HepG2 (cell line): ENCODE results near the gene COL8A2. TPM values are rescaled to one million over a fixed set of nuclear protein-coding genes. Genes with fewer than 3 reads are reported as not detected.

Experiments
- AGO2 ChIP-seq: fragments of 200-400 bp; formaldehyde crosslinking; optimal IDR thresholded peaks from 2 replicates; pipeline ENCODE3; 2017; ENCODE audit warnings: mild to moderate bottlenecking, low read depth, low read length, moderate library complexity
- ATAD3A ChIP-seq: sonication (generic); formaldehyde crosslinking; IDR thresholded peaks from 2 replicates; pipeline ENCODE4 v1.4.0; 2020; ENCODE audit warnings: missing genetic modification reagents
- ATF6 ChIP-seq: sonication (generic); formaldehyde crosslinking; conservative IDR thresholded peaks from 2 replicates; pipeline ENCODE4 v1.4.0; 2020; ENCODE audit warnings: missing genetic modification reagents
- CENPT ChIP-seq: sonication (generic); formaldehyde crosslinking; IDR thresholded peaks from 2 replicates; pipeline ENCODE4 v1.8.0; 2022; ENCODE audit warnings: low read depth, mild to moderate bottlenecking, moderate library complexity, missing genetic modification reagents
- ISL2 ChIP-seq: sonication (generic); formaldehyde crosslinking; IDR thresholded peaks from 2 replicates; pipeline ENCODE4 v1.5.0; 2020; ENCODE audit warnings: missing genetic modification reagents
- JUN ChIP-seq: sonication (generic); formaldehyde crosslinking; IDR thresholded peaks from 2 replicates; pipeline ENCODE4 v1.4.0; 2020; ENCODE audit warnings: mild to moderate bottlenecking, missing genetic modification reagents
- KDM5A ChIP-seq: fragments of 200-600 bp; sonication (generic); IDR thresholded peaks from 2 replicates; pipeline ENCODE4 v1.7.0; 2018; ENCODE audit warnings: antibody characterized with exemption, mild to moderate bottlenecking, low read length, borderline replicate concordance
- MAZ ChIP-seq, 2 experiments: sonication (generic) in 1 of 2; formaldehyde crosslinking in 1 of 2; IDR thresholded peaks; 2 replicates each; pipeline versions ENCODE4 v1.5.0 to v1.6.1; 2012 to 2020; ENCODE audit warnings: low read depth in 2 of 2, mild to moderate bottlenecking in 2 of 2, borderline replicate concordance in 1 of 2, improper control_type of control experiment in 1 of 2, low read length in 1 of 2, missing genetic modification reagents in 1 of 2, moderate library complexity in 1 of 2
- RXRA ChIP-seq: sonication (generic); formaldehyde crosslinking; IDR thresholded peaks from 2 replicates; pipeline ENCODE4 v1.5.1; 2020; ENCODE audit warnings: missing genetic modification reagents
- SALL1 ChIP-seq: sonication (generic); formaldehyde crosslinking; IDR thresholded peaks from 2 replicates; pipeline ENCODE4 v1.8.0; 2022; ENCODE audit warnings: mild to moderate bottlenecking, missing genetic modification reagents
- TBL1XR1 ChIP-seq: fragments of 150-350 bp; IDR thresholded peaks from 2 replicates; pipeline ENCODE4 v1.6.1; 2014; ENCODE audit warnings: borderline replicate concordance, low read length; ENCODE audit not compliant: partially characterized antibody
- TOPORS ChIP-seq: sonication (generic); formaldehyde crosslinking; IDR thresholded peaks from 2 replicates; pipeline ENCODE4 v1.8.0; 2023; ENCODE audit warnings: mild to moderate bottlenecking, missing genetic modification reagents
- ZBTB46 ChIP-seq: sonication (generic); formaldehyde crosslinking; IDR thresholded peaks from 2 replicates; pipeline ENCODE4 v1.4.0; 2020; ENCODE audit warnings: mild to moderate bottlenecking, missing genetic modification reagents, borderline replicate concordance
- ZC3H4 ChIP-seq: sonication (generic); formaldehyde crosslinking; IDR thresholded peaks from 2 replicates; pipeline ENCODE4 v1.4.0; 2020; ENCODE audit warnings: missing genetic modification reagents, borderline replicate concordance
- ZFYVE20 ChIP-seq: sonication (generic); formaldehyde crosslinking; IDR thresholded peaks from 2 replicates; pipeline ENCODE4 v1.8.0; 2023; ENCODE audit warnings: low read depth, mild to moderate bottlenecking, moderate library complexity, missing genetic modification reagents, borderline replicate concordance
- ZNF777 ChIP-seq: sonication (generic); formaldehyde crosslinking; IDR thresholded peaks from 2 replicates; pipeline ENCODE4 v1.4.0; 2020; ENCODE audit warnings: missing genetic modification reagents
- polyA plus RNA-seq, 8 experiments: library from polyadenylated mRNA; depleted of rRNA in 3 of 8; stranded (reverse) in 7 of 8; unstranded in 1 of 8; fragments of >200 nt; fragmentation: Illumina TruSeq in 4 of 8; extraction: Trizol in 4 of 8; gene quantifications; 2 replicates each; pipeline versions ENCODE4 v1.2.1 to v1.2.3, GENCODE V29; 2011 to 2016; ENCODE audit warnings: low read depth in 4 of 8, missing spikeins in 1 of 8, mixed read lengths in 1 of 8; ENCODE audit not compliant: insufficient read depth in 1 of 8
- total RNA-seq, 5 experiments: library from RNA; depleted of rRNA; stranded (reverse); fragments of >200 nt; fragmentation: Illumina TruSeq; extraction: Trizol; gene quantifications; 2 replicates each; pipeline ENCODE4 v1.2.3, GENCODE V29; 2016; ENCODE audit warnings: low read depth in 1 of 5
- TF ChIP-seq, protein P1 (sequence below): sonication (generic); formaldehyde crosslinking; IDR thresholded peaks from 2 replicates; pipeline ENCODE4 v1.4.0; 2020; ENCODE audit warnings: mild to moderate bottlenecking, missing genetic modification reagents
- TF ChIP-seq, protein P2 (sequence below), 2 experiments: sonication (generic) in 1 of 2; formaldehyde crosslinking in 1 of 2; IDR thresholded peaks; 2 replicates each; pipeline versions ENCODE4 v1.6.1 to v1.9.0; 2014 to 2022; ENCODE audit warnings: antibody characterized with exemption in 1 of 2, borderline replicate concordance in 1 of 2, inconsistent platforms in 1 of 2, low read depth in 1 of 2, missing genetic modification reagents in 1 of 2

COL8A2 gene
- total and polyA plus RNA-seq, 2 of the 13 experiments (the other 11 are each of a cell fraction or from before 2014, with no cell fraction given), result 0.13 to 0.24 TPM

GRCh38 chr1:36134505-36135329 lies 9.7 kb upstream of the COL8A2 start (continued):
- TF ChIP-seq JUN (no peak), CENPT (CRISPR knock-in tag) (no peak), ATAD3A (CRISPR knock-in tag) (no peak), KDM5A (no peak), TOPORS (CRISPR knock-in tag) (no peak), ISL2 (CRISPR knock-in tag) (no peak), AGO2 (no peak), RXRA (CRISPR knock-in tag) (no peak), ZBTB46 (no peak), ZC3H4 (CRISPR knock-in tag) (no peak), TBL1XR1 (no peak), ATF6 (CRISPR knock-in tag) (no peak), ZFYVE20 (CRISPR knock-in tag) (no peak), MAZ (IDR thresholded peaks at IDR 0.05; ENCODE audit: borderline replicate concordance, low read depth, low read length) (no peak), MAZ (CRISPR knock-in tag; IDR thresholded peaks at IDR 0.05; ENCODE audit: low read depth) (0 out of 2 replicates have a peak, but pooled peaks have one; percentile 41), SALL1 (0 out of 2 replicates have a peak, but pooled peaks have one; percentile 27), ZNF777 (no peak)
- TF ChIP-seq, protein P1, sequence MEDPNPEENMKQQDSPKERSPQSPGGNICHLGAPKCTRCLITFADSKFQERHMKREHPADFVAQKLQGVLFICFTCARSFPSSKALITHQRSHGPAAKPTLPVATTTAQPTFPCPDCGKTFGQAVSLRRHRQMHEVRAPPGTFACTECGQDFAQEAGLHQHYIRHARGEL (CRISPR knock-in tag), result peak; percentile 99
- TF ChIP-seq, protein P2, sequence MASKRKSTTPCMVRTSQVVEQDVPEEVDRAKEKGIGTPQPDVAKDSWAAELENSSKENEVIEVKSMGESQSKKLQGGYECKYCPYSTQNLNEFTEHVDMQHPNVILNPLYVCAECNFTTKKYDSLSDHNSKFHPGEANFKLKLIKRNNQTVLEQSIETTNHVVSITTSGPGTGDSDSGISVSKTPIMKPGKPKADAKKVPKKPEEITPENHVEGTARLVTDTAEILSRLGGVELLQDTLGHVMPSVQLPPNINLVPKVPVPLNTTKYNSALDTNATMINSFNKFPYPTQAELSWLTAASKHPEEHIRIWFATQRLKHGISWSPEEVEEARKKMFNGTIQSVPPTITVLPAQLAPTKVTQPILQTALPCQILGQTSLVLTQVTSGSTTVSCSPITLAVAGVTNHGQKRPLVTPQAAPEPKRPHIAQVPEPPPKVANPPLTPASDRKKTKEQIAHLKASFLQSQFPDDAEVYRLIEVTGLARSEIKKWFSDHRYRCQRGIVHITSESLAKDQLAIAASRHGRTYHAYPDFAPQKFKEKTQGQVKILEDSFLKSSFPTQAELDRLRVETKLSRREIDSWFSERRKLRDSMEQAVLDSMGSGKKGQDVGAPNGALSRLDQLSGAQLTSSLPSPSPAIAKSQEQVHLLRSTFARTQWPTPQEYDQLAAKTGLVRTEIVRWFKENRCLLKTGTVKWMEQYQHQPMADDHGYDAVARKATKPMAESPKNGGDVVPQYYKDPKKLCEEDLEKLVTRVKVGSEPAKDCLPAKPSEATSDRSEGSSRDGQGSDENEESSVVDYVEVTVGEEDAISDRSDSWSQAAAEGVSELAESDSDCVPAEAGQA (IDR thresholded peaks at IDR 0.05; ENCODE audit: low read depth), result no peak
- TF ChIP-seq, protein P2 (CRISPR knock-in tag; IDR thresholded peaks at IDR 0.05; ENCODE audit: borderline replicate concordance), result no peak
